GM08714 (cell line): ENCODE data around the gene HIC1.
"Not testable (repeated sequence)": the region's sequence is repeated elsewhere in the genome, so short reads cannot be mapped to it uniquely, and the experiment has no call there.

ENCODE experiments used
- H3K4me3 ChIP-seq: fragments of 200-500 bp; sonication (Bioruptor generic); 2 replicates; pipeline ENCODE4 v1.5.1; 2014; ENCODE audit warnings: mild to moderate bottlenecking, low read length, inconsistent platforms
- ZNF274 ChIP-seq: IDR thresholded peaks from 2 replicates; pipeline ENCODE4 v1.6.1; 2012; ENCODE audit warnings: mild to moderate bottlenecking, low read depth, low read length

HIC1 gene, protein sequence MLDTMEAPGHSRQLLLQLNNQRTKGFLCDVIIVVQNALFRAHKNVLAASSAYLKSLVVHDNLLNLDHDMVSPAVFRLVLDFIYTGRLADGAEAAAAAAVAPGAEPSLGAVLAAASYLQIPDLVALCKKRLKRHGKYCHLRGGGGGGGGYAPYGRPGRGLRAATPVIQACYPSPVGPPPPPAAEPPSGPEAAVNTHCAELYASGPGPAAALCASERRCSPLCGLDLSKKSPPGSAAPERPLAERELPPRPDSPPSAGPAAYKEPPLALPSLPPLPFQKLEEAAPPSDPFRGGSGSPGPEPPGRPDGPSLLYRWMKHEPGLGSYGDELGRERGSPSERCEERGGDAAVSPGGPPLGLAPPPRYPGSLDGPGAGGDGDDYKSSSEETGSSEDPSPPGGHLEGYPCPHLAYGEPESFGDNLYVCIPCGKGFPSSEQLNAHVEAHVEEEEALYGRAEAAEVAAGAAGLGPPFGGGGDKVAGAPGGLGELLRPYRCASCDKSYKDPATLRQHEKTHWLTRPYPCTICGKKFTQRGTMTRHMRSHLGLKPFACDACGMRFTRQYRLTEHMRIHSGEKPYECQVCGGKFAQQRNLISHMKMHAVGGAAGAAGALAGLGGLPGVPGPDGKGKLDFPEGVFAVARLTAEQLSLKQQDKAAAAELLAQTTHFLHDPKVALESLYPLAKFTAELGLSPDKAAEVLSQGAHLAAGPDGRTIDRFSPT

DNA sequence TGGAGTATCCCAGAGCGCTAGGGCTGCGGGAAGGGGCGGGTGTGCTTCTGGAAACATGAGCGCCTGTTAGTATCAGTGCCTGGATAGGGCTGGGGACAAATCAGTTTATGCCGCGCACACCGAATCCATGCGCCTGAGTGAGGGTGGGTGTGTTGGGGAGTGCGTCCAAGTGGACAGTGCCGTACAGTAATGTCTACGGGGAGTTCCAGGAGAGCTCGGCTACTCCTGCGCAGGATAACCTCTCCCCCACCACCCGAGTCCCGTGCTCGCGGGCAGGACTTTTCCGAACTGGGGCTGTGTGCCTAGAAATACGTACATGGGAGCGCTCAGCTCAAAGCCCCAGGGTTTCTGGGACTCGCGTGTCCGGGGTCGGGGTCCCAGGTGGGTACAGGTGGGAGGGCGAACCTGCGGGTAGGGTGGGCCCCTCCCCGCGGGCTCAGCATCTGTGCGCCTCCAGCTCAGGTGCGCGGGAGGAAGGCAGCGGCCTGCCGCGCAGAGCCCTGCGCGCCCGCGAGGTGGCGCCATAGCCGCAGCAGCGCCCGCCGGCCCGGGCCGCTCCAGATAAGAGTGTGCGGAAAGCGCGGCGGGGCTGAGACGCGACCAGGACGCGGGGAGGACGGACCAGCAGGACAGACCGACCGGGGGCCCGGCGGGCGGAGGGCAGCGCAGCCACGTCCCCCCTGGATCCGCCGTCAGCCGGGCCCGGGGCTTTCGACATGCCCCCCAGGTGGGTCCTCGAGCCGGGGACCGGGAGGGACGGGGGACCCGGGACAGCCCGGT lies at the start of gene HIC1:
HIC1 (plus strand) TSS at position 592 of the 780 bp plus-strand sequence. CDS start 1,588 bp downstream, outside the sequence.
- H3K4me3 ChIP-seq, result peak within 1 kb of the TSS; percentile 81
- no peak for TF ChIP-seq ZNF274

DNA sequence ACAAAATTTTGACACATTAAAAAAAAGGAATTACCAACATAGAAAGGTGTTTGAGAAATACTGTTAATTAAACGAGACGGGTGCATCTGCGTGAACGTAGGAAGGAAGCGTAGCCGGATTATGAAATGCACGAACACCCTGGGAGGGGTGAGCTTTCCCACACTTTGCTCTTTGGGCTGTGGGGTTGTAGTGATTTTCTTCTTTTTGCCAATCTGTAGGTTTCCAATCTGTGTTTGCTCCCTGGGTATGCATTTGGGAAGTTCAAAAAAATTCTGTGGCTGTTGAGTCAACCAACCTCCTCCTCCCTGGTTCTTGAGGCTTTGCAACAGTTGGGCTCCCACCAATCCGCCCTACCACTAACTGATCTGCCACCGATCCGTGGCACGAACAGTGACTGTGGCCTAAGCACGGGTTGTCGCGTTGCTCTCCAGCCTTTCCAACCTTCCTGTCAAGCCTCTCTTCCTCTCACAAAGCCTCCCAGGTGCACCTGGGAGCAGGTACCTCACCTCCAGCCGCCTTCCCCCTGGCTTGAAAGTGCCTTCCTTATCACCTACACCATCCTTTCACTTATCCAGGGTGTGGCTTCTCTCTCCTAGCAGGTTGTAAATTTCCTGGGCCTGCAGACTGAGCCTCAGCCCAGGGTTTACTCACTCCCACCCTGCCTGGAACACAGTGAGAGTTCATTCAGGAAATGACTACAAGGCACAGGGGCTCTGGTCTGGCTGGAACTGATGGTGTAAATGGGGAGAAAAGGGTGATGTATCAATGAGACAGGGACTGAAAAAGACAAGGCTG lies 46.4 kb upstream of the HIC1 start:
- TF ChIP-seq ZNF274, result no peak
- no peak overlapping the region for H3K4me3 ChIP-seq

- no peak overlapping the region for H3K4me3 ChIP-seq
Observed at GRCh38 chr17:2009737-2010136, 45.2 kb upstream of the HIC1 start.

DNA sequence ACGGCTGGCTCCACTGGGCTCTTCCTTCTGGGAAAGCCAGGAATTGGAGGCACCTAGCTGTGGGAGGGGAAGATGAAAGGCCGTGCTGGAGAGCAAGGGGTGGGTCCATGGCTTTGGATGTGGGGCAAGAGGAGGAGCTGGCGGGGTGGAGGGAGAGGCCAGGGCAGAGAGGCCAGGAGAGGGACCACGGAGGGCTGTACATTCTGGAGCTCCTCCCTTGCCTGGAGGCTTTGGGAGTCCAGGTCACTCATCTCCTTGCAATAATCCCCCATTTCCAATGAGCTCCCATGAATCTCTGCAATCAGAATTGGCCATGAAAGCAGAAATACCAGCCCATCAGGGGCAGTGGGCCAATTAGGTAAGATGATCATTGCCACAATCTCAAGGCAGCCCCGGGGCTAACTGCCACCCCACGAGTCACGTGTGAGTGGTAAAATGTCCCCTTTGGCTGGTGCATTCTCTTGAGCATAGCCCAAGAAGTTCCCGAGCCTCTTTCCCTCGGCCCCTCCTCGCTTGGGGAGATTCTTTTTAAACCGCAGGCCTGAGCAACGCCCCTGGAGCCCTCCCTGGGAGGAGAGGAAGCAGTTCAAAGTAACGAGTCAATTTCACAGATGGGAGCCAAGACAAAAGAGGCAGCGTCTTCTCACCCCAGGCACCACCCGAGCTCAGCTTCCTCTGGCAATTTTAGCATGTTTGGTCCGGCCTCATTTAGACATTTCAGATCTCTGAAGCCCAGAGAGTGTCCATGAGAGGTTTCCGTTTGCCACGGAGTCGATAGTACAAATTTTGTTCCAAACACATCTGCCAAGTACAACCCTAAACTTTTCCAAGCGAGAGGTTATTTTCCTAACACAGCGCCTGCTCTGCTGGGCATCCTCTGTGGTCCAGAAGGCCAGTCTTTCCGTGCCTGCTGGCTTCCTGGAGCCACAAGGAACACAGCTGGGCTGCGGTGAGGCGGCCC lies 43.2 kb upstream of the HIC1 start:
- H3K4me3 ChIP-seq, result no peak overlapping the region
- no peak for TF ChIP-seq ZNF274

More at GRCh38 chr17:2009737-2010136, 45.2 kb upstream of the HIC1 start:
- TF ChIP-seq ZNF274, result no peak

DNA sequence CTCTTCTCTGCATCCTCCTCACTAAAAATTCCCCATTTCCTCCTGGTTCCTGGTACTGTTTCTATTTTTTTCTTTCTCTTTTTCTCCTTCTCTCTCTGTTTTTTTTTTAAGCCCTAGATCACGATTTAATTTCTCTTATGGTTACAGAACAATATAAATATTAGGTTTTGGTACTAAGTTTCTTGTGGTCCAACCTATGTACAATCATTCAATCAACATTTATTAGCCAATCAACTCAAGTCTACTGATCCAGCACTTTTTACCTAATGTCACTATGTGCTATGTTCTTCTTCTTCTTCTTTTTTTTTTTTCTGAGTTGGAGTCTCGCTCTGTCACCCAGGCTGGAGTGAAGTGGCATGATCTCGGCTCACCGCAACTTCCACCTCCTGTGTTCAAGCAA lies 42.4 kb upstream of the HIC1 start:
- TF ChIP-seq ZNF274, result no peak
- H3K4me3 ChIP-seq, result no peak overlapping the region

- H3K4me3 ChIP-seq, result not testable (repeated sequence)
Observed at GRCh38 chr17:2013220-2013993, 41.5 kb upstream of the HIC1 start.

DNA sequence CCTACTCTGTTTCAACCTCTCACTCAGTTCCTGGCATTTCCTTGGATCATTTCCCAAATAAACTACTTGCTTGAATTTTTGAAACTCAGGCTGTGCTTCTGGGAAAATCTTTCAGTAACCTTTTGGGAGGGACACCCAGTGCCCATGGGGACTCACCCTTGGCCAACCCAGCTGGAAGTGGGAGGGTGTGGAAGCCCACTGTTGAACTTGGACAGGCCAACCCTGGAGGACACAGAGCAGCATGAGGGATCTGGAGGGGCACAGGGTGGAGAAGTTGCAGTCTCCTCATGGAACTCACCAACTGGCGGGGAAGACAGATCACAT lies 40.9 kb upstream of the HIC1 start:
- H3K4me3 ChIP-seq, result no peak overlapping the region
- TF ChIP-seq ZNF274, result no peak

GRCh38 chr17:2015314-2015713 lies 39.6 kb upstream of the HIC1 start:
- no peak for TF ChIP-seq ZNF274
- no peak overlapping the region for H3K4me3 ChIP-seq

DNA sequence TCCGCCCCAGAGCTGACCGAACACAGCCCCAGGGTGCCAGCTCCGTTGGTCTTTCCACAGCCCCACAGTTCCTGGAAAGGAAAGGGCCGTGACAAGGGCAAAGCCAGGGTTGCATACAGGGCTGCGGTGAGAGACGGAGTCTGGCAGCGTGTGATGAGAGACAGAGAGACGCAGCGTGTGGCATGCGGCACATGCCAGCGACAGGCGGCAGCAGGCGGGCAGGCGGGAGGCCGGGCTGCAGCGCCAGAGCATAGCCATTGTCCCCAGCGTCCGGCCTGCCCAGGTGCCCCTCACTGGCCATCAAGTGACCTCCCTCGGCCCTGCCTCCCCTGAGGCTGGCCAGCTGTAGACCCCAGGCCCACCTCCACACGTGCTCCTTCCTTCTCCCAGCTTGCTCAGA lies 38.4 kb upstream of the HIC1 start:
- no peak for TF ChIP-seq ZNF274
- no peak overlapping the region for H3K4me3 ChIP-seq

DNA sequence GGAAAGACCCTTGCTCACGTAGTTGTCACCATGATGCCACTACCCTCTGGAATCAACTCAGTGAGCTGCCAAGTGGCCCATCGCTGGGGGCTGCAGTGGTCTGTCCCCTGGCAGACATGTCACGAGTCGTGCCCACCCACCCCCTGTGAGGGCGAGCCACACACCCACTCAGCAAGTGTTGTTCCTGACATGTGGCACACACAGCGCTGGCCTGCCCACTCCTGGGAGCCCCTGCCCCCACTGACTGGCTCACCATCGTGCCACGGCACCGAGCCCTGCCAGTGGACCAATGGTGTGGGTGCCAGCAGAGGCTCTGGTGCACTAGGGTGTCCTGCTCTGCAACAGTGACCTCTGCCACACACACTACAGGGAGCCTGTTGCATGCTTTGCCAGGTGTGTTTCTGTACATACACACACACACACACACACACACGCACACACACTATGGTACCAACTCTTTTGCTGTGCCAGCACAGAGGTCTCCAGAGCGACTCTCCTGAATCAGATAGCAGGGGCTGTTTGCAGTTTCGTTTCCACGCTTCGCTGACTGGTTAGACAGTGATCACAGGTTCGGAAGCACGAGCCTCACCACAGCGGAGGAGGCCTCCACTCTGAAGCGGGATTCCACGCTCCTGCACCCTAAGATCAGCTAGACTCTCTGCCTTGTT lies 37.5 kb upstream of the HIC1 start:
- no peak overlapping the region for H3K4me3 ChIP-seq
- TF ChIP-seq ZNF274, result no peak

DNA sequence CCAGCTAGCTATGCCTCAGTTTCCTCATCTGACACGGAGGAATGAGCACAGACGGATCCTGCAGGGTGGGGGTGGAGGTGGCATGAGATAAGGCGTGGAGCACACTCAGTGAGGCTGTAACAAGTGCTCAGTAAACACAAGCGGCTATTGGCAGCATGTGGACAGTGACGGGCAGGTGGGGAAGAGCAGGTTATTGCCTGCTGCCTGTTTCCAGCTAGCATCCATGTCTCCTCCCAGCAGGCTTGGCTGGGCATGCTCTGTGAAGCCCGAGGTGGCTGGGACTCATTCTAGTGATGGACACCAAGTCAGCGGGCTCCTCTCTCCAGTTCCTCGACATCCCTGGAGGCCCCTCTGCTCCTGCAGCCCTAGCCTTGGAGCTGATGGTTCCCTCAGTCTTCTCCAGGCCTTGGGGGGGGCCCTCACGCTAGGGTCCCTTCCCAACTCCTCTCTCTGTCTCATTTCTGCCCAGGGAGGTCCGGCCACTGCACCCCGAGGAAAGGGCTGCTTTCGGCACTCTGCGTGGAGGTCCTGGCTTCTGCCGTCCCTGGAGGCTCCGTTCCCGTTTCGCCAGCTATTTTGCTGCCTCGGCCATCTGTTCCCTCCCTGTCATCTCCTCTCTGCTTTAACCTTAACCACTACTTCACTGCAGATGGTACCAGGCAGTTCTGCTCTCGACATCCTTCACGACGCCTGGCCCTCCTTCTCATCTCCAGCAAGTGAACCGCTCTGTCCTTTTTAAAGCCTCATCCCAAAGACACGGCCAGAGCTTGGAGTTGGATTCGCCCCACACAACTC lies 36.0 kb upstream of the HIC1 start:
- TF ChIP-seq ZNF274, result no peak
- no peak overlapping the region for H3K4me3 ChIP-seq
